Measurements from ENCODE around the gene PCNX1.
"Not testable (repeated sequence)": the region's sequence is repeated elsewhere in the genome, so short reads cannot be mapped to it uniquely, and the experiment has no call there.

The PCNX1 gene

DNA sequence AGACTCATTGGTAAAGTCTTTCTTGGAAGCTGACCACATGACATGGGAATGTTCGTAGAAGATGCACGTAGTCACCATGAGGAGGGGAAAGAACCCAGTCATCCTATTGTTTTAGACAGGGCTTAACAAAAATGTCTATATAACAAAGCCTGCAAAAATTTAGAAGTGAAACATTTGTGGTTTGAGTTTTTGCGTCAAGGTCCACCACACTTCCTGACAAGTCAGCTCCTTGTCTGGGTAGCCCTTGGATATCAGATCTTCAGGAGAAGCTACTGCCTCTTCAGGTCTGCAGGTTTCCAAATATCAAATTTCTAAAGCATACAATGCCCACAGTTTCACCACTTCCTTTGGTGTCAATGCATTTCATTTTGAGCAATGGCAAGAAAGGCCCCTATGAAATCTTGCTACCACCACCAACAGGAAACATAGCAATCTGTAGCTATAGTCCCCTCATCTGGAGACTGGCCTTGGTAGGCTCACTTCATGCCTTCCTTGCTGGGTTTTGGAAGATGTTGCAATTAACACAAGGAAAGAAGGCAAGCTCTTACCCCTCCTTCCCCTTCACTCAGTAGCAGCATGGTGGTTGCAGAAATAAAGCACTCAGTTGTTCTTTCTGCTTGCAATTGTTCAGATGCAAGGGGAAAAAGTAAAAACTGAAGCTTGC, 235.2 kb downstream of the PCNX1 start:
- no peak overlapping the region for H3K4me3 ChIP-seq
- H3K36me3 ChIP-seq (ENCODE audit: insufficient read depth, low read length), result no peaks in the 10 kb centered on the region
- H3K9me3 ChIP-seq (ENCODE audit: low read depth, low read length), result no peaks in the 10 kb centered on the region
- TF ChIP-seq POLR2AphosphoS5 (IDR thresholded peaks at IDR 0.05; ENCODE audit: borderline replicate concordance, low read depth, low read length) (no peak), FOXP2 (optimal IDR thresholded peaks at IDR 0.05; ENCODE audit: control extremely low read depth, extremely low read length, insufficient read depth) (no peak), EZH2 (IDR thresholded peaks at IDR 0.05) (no peak)
- H3K27ac ChIP-seq, result peak overlapping the region; percentile 35; the same call in 1 of the 2 replicates
- H3K9ac ChIP-seq (ENCODE audit: insufficient read length), result no peak overlapping the region
- no peak for DNase-seq (ENCODE audit: low read depth, low spot score)

DNA sequence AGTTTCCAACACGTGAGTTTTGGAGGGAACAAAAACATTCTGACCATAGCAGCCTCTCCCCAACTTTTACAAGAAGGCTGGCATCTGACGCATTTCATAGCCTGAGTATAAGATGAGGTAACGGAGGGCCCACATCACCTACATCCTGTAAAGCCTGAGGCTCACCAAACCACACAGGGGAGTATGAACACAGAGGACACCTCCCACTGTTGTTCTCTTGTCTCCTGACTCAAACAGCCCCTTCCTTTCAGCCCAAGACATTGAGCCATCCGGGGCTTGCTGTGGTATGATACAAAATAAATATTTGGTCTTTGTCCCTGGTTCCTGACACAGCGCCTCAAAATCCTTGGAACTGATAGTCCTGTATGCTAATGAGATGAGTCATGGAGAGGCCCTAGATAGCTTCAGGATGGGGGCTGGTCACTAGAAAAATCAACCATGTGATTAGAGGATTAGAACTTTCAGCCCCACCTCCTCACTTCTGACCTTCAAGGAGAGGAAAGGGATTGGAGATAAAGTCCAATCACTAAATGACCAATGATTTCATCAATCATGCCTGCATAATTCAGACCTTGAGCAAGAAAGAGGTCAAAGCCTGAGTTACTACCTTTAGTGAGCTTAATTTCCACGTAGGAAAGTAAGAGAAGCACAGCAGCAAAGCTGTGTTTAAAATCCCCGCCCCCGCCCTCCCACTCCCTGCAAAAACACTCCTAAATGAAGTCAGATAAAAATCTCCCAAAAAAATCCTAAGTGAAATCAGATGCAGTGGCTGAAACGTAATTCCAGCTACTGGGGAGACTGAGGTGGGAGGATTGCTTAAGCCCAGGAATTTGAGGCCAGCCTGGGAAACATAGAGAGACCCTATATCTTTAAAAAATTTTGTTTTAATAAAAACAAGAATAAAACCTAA, 236.4 kb downstream of the PCNX1 start:
- no peak for DNase-seq (ENCODE audit: low read depth, low spot score)
- H3K36me3 ChIP-seq (ENCODE audit: insufficient read depth, low read length), result no peaks in the 10 kb centered on the region
- H3K4me3 ChIP-seq, result no peak overlapping the region
- no peaks in the 10 kb centered on the region for H3K9me3 ChIP-seq (ENCODE audit: low read depth, low read length)
- peak overlapping the region; percentile 58; the same call in 1 of the 2 replicates for H3K27ac ChIP-seq
- no peak overlapping the region for H3K9ac ChIP-seq (ENCODE audit: insufficient read length)
- TF ChIP-seq EZH2 (IDR thresholded peaks at IDR 0.05), result no peak
- no peak for TF ChIP-seq FOXP2 (optimal IDR thresholded peaks at IDR 0.05; ENCODE audit: control extremely low read depth, extremely low read length, insufficient read depth)
- TF ChIP-seq POLR2AphosphoS5 (IDR thresholded peaks at IDR 0.05; ENCODE audit: borderline replicate concordance, low read depth, low read length), result no peak

GRCh38 chr14:71147335-71147734, 240.1 kb downstream of the PCNX1 start:
- H3K4me3 ChIP-seq; H3K36me3 ChIP-seq (ENCODE audit: insufficient read depth, low read length); H3K9me3 ChIP-seq (ENCODE audit: low read depth, low read length); H3K27ac ChIP-seq; H3K9ac ChIP-seq (ENCODE audit: insufficient read length); DNase-seq (ENCODE audit: low read depth, low spot score): not testable (repeated sequence)

DNA sequence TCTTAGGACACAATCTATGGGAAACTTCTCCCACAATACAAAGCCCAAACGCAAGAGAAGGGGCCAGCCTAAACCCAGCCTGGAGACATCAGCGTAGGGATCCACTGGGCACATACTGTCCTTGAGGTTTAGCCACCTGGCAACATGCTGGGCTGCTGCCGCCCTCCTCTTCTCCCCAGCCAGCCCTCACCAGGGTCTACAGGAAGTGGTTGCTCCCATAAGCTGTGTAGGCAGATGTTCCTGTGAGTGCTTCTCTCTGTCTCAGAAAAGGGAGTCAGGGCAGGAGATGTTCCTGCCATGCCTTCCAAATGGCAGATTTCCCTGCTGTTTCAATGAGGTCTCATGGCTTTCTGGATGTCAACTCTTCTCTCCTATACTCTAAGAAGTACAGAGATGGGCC, 241.4 kb downstream of the PCNX1 start:
- TF ChIP-seq EZH2 (IDR thresholded peaks at IDR 0.05), result no peak
- no peak for TF ChIP-seq POLR2AphosphoS5 (IDR thresholded peaks at IDR 0.05; ENCODE audit: borderline replicate concordance, low read depth, low read length)
- no peak for TF ChIP-seq FOXP2 (optimal IDR thresholded peaks at IDR 0.05; ENCODE audit: control extremely low read depth, extremely low read length, insufficient read depth)
- H3K9ac ChIP-seq (ENCODE audit: insufficient read length), result no peak overlapping the region

DNA sequence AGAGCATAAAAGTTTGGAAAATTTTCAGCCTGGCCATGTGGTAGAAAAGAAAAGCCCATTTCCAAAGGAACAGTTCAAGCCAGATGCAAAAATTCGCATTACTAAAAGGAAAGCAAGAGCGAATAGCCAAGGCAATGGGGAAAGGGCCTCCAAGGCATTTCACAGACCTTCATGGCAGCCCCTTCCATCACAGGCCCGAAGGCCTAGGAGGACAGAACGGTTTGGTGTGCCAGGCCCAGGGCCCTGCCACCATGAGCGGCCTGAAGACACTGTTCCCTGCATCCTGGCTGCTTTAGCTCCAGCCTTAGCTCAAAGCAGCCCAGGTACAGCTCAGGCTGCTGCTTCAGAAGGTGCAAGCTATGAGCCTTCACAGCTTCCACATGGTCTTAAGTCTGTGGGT, 243.5 kb downstream of the PCNX1 start:
- DNase-seq (ENCODE audit: low read depth, low spot score), result no peak
- Histone ChIP-seq H3K9me3 (ENCODE audit: low read depth, low read length) (no peaks in the 10 kb centered on the region), H3K27ac (no peak overlapping the region), H3K9ac (ENCODE audit: insufficient read length) (no peak overlapping the region), H3K36me3 (ENCODE audit: insufficient read depth, low read length) (no peaks in the 10 kb centered on the region), H3K4me3 (no peak overlapping the region)
- TF ChIP-seq FOXP2 (optimal IDR thresholded peaks at IDR 0.05; ENCODE audit: control extremely low read depth, extremely low read length, insufficient read depth) (no peak), POLR2AphosphoS5 (IDR thresholded peaks at IDR 0.05; ENCODE audit: borderline replicate concordance, low read depth, low read length) (no peak), EZH2 (IDR thresholded peaks at IDR 0.05) (no peak)

More for the DNA sequence above, 241.4 kb downstream of the PCNX1 start:
- no peaks in the 10 kb centered on the region for H3K9me3 ChIP-seq (ENCODE audit: low read depth, low read length)
- no peaks in the 10 kb centered on the region for H3K36me3 ChIP-seq (ENCODE audit: insufficient read depth, low read length)
- DNase-seq (ENCODE audit: low read depth, low spot score), result no peak
- H3K4me3 ChIP-seq, result no peak overlapping the region
- H3K27ac ChIP-seq, result no peak overlapping the region

DNA sequence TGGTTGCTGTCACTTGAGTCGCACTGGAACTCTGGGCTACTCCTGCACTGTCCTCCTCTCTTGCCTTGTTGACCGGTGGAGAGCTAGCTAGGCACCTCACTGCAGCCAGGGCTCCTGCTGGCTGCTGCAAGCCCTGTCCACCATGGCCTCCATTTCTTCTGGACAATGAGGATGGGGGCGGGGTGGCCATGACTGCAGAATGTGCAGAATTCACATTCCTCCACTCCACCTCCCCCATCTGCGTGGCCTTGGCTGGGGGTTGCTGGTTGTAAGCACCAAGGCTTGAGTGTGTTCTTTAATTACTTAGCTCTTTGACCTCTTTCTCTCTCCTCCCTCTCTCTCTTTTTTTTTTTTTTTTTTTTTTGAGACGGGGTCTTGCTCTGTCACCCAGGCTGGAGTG, 248.5 kb downstream of the PCNX1 start:
- TF ChIP-seq FOXP2 (optimal IDR thresholded peaks at IDR 0.05; ENCODE audit: control extremely low read depth, extremely low read length, insufficient read depth) (no peak), EZH2 (IDR thresholded peaks at IDR 0.05) (no peak), POLR2AphosphoS5 (IDR thresholded peaks at IDR 0.05; ENCODE audit: borderline replicate concordance, low read depth, low read length) (no peak)
- no peak overlapping the region for H3K9ac ChIP-seq (ENCODE audit: insufficient read length)
- H3K9me3 ChIP-seq (ENCODE audit: low read depth, low read length), result no peaks in the 10 kb centered on the region
- no peak for DNase-seq (ENCODE audit: low read depth, low spot score)
- H3K4me3 ChIP-seq, result no peak overlapping the region
- H3K27ac ChIP-seq, result no peak overlapping the region
- H3K36me3 ChIP-seq (ENCODE audit: insufficient read depth, low read length), result no peaks in the 10 kb centered on the region

- Histone ChIP-seq H3K27ac (no peak overlapping the region), H3K36me3 (ENCODE audit: insufficient read depth, low read length) (no peaks in the 10 kb centered on the region), H3K9ac (ENCODE audit: insufficient read length) (no peak overlapping the region), H3K4me3 (no peak overlapping the region), H3K9me3 (ENCODE audit: low read depth, low read length) (no peaks in the 10 kb centered on the region)
- TF ChIP-seq POLR2AphosphoS5 (IDR thresholded peaks at IDR 0.05; ENCODE audit: borderline replicate concordance, low read depth, low read length) (no peak), EZH2 (IDR thresholded peaks at IDR 0.05) (no peak), FOXP2 (optimal IDR thresholded peaks at IDR 0.05; ENCODE audit: control extremely low read depth, extremely low read length, insufficient read depth) (no peak)
- DNase-seq (ENCODE audit: low read depth, low spot score), result no peak
These were observed 256.0 kb downstream of the PCNX1 start for GRCh38 chr14:71163050-71163841.

All from SK-N-MC (cell line).